ENCODE data around the gene GPR158.

Gene GPR158

GRCh38 chr10:25483999-25484398 lies 309.2 kb downstream of the GPR158 start:
- Histone ChIP-seq H4K8ac (ENCODE audit: low read depth, low read length) (no peak overlapping the region), H3K36me3 (replicated peaks in 1 of 2; ENCODE audit: control insufficient read depth in 2 of 2, insufficient read depth in 2 of 2, low read length in 2 of 2) (no peaks in the 10 kb centered on the region), H3K23ac (ENCODE audit: low read depth, low read length, poor library complexity) (no peak overlapping the region), H2BK120ac (ENCODE audit: low read depth, low read length) (no peak overlapping the region), H3K27ac (replicated peaks; ENCODE audit: low read length) (no peak overlapping the region), H3K9me3 (replicated peaks in 1 of 2; ENCODE audit: control insufficient read depth in 2 of 2, insufficient read depth in 1 of 2, low read depth in 1 of 2, low read length in 2 of 2) (peaks cover 0 to 7% of the 10 kb centered on the region in 2 donors), H3K9ac (ENCODE audit: low read depth, low read length, poor library complexity) (no peak overlapping the region), H3K14ac (ENCODE audit: low read length) (no peak overlapping the region), H3K27me3 (ENCODE audit: control insufficient read depth in 3 of 3, insufficient read depth in 3 of 3, low read depth in 1 of 3, low read length in 3 of 3) (no peaks in the 10 kb centered on the region), H3K4ac (ENCODE audit: low read length) (no peak overlapping the region), H3K79me1 (ENCODE audit: low read depth, low read length) (no peaks in the 10 kb centered on the region), H2BK12ac (ENCODE audit: low read length) (no peak overlapping the region), H2AFZ (ENCODE audit: low read length) (no peak overlapping the region), H3K4me3 (ENCODE audit: low read length in 2 of 2) (no peak overlapping the region), H2AK5ac (ENCODE audit: low read depth, low read length) (no peak overlapping the region), H3K18ac (ENCODE audit: low read length) (no peak overlapping the region), H3K4me1 (ENCODE audit: control insufficient read depth in 2 of 2, insufficient read depth in 1 of 2, low read depth in 1 of 2, low read length in 2 of 2) (no peaks in the 10 kb centered on the region), H2BK5ac (ENCODE audit: low read length) (no peak overlapping the region), H3K4me2 (ENCODE audit: insufficient read depth, low read length, poor library complexity, severe bottlenecking) (no peak overlapping the region), H4K91ac (ENCODE audit: low read depth, low read length, poor library complexity) (no peak overlapping the region), H2BK15ac (ENCODE audit: low read length) (no peak overlapping the region)
- no peak for DNase-seq (ENCODE audit: low spot score)
- WGBS, 2 donors (ENCODE audit: extremely low coverage in 2 of 2, insufficient read length in 2 of 2, insufficient replicate concordance in 1 of 2) = no CpG with 5 or more reads among the region's 4 CpGs

DNA sequence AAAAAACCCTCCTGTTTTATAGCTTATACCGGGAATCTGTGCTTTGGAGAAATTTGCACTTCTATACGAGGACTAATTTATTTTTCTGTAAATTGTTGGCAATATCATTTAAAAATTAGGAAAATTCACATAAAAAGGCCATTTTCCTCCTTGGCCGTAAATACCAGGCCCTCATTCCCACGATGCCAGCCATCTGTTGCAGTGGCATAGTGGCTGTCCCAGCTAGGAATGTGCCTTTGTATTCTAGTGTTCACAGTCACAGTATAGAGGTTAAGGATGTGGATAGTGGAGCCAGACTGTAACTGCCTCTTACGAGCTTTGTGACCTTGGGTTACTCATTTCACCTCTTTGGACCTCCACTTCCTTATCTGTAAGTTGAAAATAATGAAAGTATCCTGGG lies 312.5 kb downstream of the GPR158 start:
- H3K79me1 ChIP-seq (ENCODE audit: low read depth, low read length) = no peaks in the 10 kb centered on the region
- H4K8ac ChIP-seq (ENCODE audit: low read depth, low read length) = no peak overlapping the region
- H2BK120ac ChIP-seq (ENCODE audit: low read depth, low read length) = no peak overlapping the region
- DNase-seq (ENCODE audit: low spot score) = no peak
- H2BK12ac ChIP-seq (ENCODE audit: low read length) = no peak overlapping the region
- no peak overlapping the region for H3K14ac ChIP-seq (ENCODE audit: low read length)
- whole genome bisulfite sequencing, 2 donors (ENCODE audit: extremely low coverage in 2 of 2, insufficient read length in 2 of 2, insufficient replicate concordance in 1 of 2) = no CpG with 5 or more reads among the region's 5 CpGs
- no peak overlapping the region for H3K18ac ChIP-seq (ENCODE audit: low read length)
- H3K4me2 ChIP-seq (ENCODE audit: insufficient read depth, low read length, poor library complexity, severe bottlenecking) = no peak overlapping the region
- H3K9ac ChIP-seq (ENCODE audit: low read depth, low read length, poor library complexity) = no peak overlapping the region
- H2AK5ac ChIP-seq (ENCODE audit: low read depth, low read length) = no peak overlapping the region
- H3K27ac ChIP-seq (replicated peaks; ENCODE audit: low read length) = no peak overlapping the region
- no peak overlapping the region for H2BK15ac ChIP-seq (ENCODE audit: low read length)
- H3K23ac ChIP-seq (ENCODE audit: low read depth, low read length, poor library complexity) = no peak overlapping the region
- peaks cover 0 to 7% of the 10 kb centered on the region in 2 donors for H3K9me3 ChIP-seq (replicated peaks in 1 of 2; ENCODE audit: control insufficient read depth in 2 of 2, insufficient read depth in 1 of 2, low read depth in 1 of 2, low read length in 2 of 2)
- no peak overlapping the region for H3K4ac ChIP-seq (ENCODE audit: low read length)
- H3K27me3 ChIP-seq (ENCODE audit: control insufficient read depth in 3 of 3, insufficient read depth in 3 of 3, low read depth in 1 of 3, low read length in 3 of 3) = no peaks in the 10 kb centered on the region
- H3K4me3 ChIP-seq (ENCODE audit: low read length in 2 of 2) = no peak overlapping the region
- H2BK5ac ChIP-seq (ENCODE audit: low read length) = no peak overlapping the region
- H4K91ac ChIP-seq (ENCODE audit: low read depth, low read length, poor library complexity) = no peak overlapping the region
- H3K36me3 ChIP-seq (replicated peaks in 1 of 2; ENCODE audit: control insufficient read depth in 2 of 2, insufficient read depth in 2 of 2, low read length in 2 of 2) = no peaks in the 10 kb centered on the region
- no peak overlapping the region for H2AFZ ChIP-seq (ENCODE audit: low read length)
- H3K4me1 ChIP-seq (ENCODE audit: control insufficient read depth in 2 of 2, insufficient read depth in 1 of 2, low read depth in 1 of 2, low read length in 2 of 2) = peaks cover 3 to 8% of the 10 kb centered on the region in 2 donors

DNA sequence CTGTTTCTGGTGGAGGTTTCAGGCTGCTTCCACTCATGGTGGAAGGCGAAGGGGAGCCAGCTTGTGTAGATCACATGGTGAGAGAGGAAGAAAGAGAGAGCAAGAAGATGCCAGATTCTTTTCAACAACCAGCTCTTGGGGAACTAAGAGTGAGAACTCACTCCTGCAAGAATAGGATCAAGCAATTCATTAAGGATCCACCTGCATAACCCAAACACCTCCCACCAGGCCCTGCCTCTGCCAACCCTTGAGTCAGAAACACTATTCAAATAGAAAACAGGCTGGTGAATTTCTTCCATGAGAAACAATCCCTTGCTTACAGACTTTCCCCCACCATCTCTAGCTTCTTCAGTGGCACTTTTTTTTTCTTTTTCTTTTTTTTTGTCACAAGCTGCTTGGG lies 317.2 kb downstream of the GPR158 start:
- no peaks in the 10 kb centered on the region for H3K79me1 ChIP-seq (ENCODE audit: low read depth, low read length)
- no peak overlapping the region for H3K4ac ChIP-seq (ENCODE audit: low read length)
- no peak overlapping the region for H3K14ac ChIP-seq (ENCODE audit: low read length)
- no peak overlapping the region for H3K9ac ChIP-seq (ENCODE audit: low read depth, low read length, poor library complexity)
- no peaks in the 10 kb centered on the region for H3K36me3 ChIP-seq (replicated peaks in 1 of 2; ENCODE audit: control insufficient read depth in 2 of 2, insufficient read depth in 2 of 2, low read length in 2 of 2)
- H2BK15ac ChIP-seq (ENCODE audit: low read length) = no peak overlapping the region
- H3K4me2 ChIP-seq (ENCODE audit: insufficient read depth, low read length, poor library complexity, severe bottlenecking) = no peak overlapping the region
- H2AK5ac ChIP-seq (ENCODE audit: low read depth, low read length) = no peak overlapping the region
- no peaks in the 10 kb centered on the region for H3K9me3 ChIP-seq (replicated peaks in 1 of 2; ENCODE audit: control insufficient read depth in 2 of 2, insufficient read depth in 1 of 2, low read depth in 1 of 2, low read length in 2 of 2)
- no peaks in the 10 kb centered on the region for H3K27me3 ChIP-seq (ENCODE audit: control insufficient read depth in 3 of 3, insufficient read depth in 3 of 3, low read depth in 1 of 3, low read length in 3 of 3)
- no peak overlapping the region for H2BK120ac ChIP-seq (ENCODE audit: low read depth, low read length)
- no CpG with 5 or more reads among the region's 1 CpG for WGBS, 2 donors (ENCODE audit: extremely low coverage in 2 of 2, insufficient read length in 2 of 2, insufficient replicate concordance in 1 of 2)
- H2BK5ac ChIP-seq (ENCODE audit: low read length) = no peak overlapping the region
- no peak for DNase-seq (ENCODE audit: low spot score)
- peak overlapping the region; percentile 48 for H3K27ac ChIP-seq (replicated peaks; ENCODE audit: low read length)
- no peak overlapping the region for H4K91ac ChIP-seq (ENCODE audit: low read depth, low read length, poor library complexity)
- no peak overlapping the region for H2BK12ac ChIP-seq (ENCODE audit: low read length)
- H3K23ac ChIP-seq (ENCODE audit: low read depth, low read length, poor library complexity) = no peak overlapping the region
- no peak overlapping the region for H4K8ac ChIP-seq (ENCODE audit: low read depth, low read length)
- H3K18ac ChIP-seq (ENCODE audit: low read length) = no peak overlapping the region
- peaks cover 11 to 22% of the 10 kb centered on the region in 2 donors for H3K4me1 ChIP-seq (ENCODE audit: control insufficient read depth in 2 of 2, insufficient read depth in 1 of 2, low read depth in 1 of 2, low read length in 2 of 2)
- no peak overlapping the region for H3K4me3 ChIP-seq (ENCODE audit: low read length in 2 of 2)
- peak overlapping the region; percentile 65 for H2AFZ ChIP-seq (ENCODE audit: low read length)

GRCh38 chr10:25492680-25493079 lies 317.9 kb downstream of the GPR158 start:
- H3K9me3 ChIP-seq (replicated peaks in 1 of 2; ENCODE audit: control insufficient read depth in 2 of 2, insufficient read depth in 1 of 2, low read depth in 1 of 2, low read length in 2 of 2) = no peaks in the 10 kb centered on the region
- no peak overlapping the region for H3K27ac ChIP-seq (replicated peaks; ENCODE audit: low read length)

More at GRCh38 chr10:25492680-25493079, 317.9 kb downstream of the GPR158 start:
- Histone ChIP-seq H3K4me2 (ENCODE audit: insufficient read depth, low read length, poor library complexity, severe bottlenecking) (no peak overlapping the region), H3K18ac (ENCODE audit: low read length) (no peak overlapping the region), H3K4me3 (ENCODE audit: low read length in 2 of 2) (no peak overlapping the region), H3K9ac (ENCODE audit: low read depth, low read length, poor library complexity) (no peak overlapping the region), H3K79me1 (ENCODE audit: low read depth, low read length) (no peaks in the 10 kb centered on the region), H3K23ac (ENCODE audit: low read depth, low read length, poor library complexity) (no peak overlapping the region), H3K36me3 (replicated peaks in 1 of 2; ENCODE audit: control insufficient read depth in 2 of 2, insufficient read depth in 2 of 2, low read length in 2 of 2) (no peaks in the 10 kb centered on the region), H2BK12ac (ENCODE audit: low read length) (no peak overlapping the region), H3K4me1 (ENCODE audit: control insufficient read depth in 2 of 2, insufficient read depth in 1 of 2, low read depth in 1 of 2, low read length in 2 of 2) (peaks cover 11 to 22% of the 10 kb centered on the region in 2 donors), H3K14ac (ENCODE audit: low read length) (no peak overlapping the region), H2BK5ac (ENCODE audit: low read length) (no peak overlapping the region), H2BK120ac (ENCODE audit: low read depth, low read length) (no peak overlapping the region), H2AK5ac (ENCODE audit: low read depth, low read length) (no peak overlapping the region), H3K27me3 (ENCODE audit: control insufficient read depth in 3 of 3, insufficient read depth in 3 of 3, low read depth in 1 of 3, low read length in 3 of 3) (no peaks in the 10 kb centered on the region), H4K8ac (ENCODE audit: low read depth, low read length) (no peak overlapping the region), H2BK15ac (ENCODE audit: low read length) (no peak overlapping the region), H4K91ac (ENCODE audit: low read depth, low read length, poor library complexity) (no peak overlapping the region), H3K4ac (ENCODE audit: low read length) (no peak overlapping the region), H2AFZ (ENCODE audit: low read length) (no peak overlapping the region)
- DNase-seq (ENCODE audit: low spot score) = no peak
